UCSD-AML1 (cell line): ENCODE measurements around the gene AFAP1.

Source experiments
- DNase-seq: peaks from one replicate; lab custom pipeline; 2025; ENCODE audit not compliant: unreplicated experiment; lab: John Stamatoyannopoulos, UW

AFAP1 gene

DNA sequence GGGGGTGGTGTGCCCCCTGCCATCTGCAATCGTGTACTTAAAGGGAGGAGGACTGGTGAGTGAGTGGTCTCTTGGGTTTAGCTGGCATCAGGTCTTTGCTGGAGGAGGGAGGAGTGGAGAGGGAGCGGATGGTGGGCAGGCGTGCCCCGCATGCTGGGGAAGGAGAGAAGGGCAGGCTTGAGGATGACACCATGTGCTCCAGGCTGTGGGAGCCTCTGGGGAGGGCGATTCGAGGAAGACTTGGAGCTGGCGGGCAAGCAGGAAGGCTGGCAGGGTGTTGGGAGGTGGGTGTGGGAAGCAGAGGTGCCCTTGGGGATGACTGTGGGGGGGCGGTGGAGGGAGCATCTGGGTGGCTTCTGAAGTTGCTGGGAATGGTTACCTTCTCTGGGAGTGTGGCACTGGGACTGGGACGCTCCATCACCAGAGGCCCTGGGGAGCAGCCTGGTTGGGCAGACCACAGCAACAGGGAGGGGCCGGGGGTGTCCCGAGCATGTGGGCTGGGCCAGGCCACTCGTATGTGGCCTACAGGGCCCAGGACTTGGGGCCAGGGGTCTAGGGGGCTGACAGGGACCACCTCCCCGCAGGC, 30.8 kb upstream of the AFAP1 start:
- no peak for DNase-seq

DNA sequence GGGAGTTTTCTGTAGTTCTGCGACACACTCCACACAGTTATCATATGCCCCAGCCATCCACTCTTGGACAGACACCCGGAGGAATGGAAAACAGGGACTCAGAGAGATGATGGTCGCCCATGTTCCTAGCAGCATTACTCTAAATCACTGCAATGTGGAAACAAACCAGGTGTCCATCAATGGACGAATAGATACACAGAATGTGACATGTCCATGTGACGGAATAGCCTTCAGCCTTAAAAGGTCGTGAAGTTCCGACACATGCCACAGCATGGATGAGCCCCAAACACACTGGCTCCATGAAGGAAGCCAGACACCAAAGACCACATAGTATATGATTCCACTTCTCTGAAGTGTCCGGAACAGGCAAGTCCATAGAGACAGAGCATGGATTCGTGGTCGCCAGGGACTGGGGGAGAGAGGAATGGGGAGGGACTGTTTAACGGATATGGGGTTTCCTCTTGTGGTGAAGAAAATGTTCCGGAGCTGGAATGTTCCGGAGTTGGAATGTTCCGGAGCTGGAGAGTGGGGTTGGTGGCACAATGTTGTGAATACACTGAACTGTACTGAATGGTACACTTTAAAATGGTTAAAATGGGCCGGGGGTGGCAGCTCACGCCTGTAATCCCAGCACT, 28.7 kb upstream of the AFAP1 start:
- DNase-seq = no peak

DNA sequence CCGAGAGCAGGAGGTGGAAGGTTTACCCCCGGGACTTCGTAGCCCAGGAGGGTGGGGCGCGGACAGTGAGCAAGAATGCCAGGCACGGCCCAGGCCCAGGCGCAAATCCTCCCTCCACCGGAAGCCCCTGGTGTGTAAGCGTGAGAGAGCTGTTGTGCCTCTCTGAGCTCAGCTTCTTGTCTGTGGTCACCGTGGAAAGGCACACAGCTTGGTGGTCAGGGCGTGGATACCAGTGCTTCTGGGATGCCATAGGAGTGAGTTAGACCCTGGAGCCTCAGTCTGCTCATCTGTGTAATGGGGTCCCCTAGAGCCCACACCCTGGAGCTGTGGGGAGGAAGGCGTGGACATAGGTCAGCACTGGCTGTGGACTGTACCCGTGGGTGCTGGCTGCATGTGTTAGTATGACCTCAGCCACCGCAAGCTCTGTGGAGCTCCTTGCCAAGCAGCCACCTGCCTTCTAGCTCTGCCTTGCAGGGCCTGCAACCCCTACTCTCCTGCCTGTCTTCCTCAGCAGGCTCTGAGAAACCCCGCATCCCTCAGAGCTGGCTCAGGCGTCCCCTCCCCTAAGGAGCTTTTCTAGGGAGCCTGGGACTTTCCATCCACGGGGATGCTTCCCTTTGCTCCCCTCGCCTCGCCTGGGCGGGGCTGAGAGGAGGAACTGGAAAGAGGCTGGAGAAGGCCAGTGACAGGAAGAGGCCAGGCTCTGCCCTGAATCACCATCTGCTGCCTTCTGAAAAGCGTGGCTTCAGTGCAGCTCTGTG, 28.0 kb upstream of the AFAP1 start:
- peak; percentile 44 for DNase-seq

GRCh38 chr4:7967063-7967440, 27.4 kb upstream of the AFAP1 start:
- DNase-seq = no peak

DNA sequence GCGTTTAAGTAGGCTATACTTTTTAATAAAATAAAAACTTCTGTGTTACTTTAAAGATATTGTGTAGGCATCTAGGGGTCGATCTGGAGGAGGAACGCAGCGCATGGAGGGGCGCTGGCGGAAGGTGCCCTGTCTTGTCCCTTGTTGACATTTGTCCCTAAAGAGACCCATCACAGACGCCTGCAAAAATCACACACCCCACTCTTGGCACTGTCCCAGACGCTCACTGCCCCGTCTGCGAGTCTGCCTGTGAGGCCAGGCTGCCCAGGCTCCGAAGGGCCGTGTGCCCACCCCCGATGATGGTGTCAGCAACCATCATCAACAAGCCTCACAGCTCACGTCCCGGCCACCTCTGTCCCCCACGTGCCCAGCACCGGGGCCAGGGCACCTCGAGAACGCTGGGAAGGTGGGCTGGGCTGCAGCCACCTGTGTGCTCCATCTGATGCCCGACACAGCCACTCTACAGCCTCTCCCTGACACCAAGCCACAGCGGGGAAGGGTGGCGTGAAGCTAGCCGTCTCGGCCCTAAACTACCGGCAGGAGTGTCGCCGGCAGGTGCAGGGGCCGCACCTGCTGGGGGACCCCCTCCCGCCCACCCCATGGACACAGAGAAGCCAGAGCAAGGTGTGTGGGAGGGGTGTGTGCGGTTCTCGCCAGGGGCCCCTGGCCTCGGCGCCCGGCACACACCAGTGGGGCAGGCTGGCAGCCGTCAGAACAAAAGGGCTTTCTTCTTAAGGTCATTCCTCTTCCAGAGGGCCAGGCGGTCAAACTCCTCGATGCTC, 26.8 kb upstream of the AFAP1 start:
- DNase-seq = no peak

GRCh38 chr4:7964890-7965662, 25.4 kb upstream of the AFAP1 start:
- DNase-seq = peak; percentile 61

DNA sequence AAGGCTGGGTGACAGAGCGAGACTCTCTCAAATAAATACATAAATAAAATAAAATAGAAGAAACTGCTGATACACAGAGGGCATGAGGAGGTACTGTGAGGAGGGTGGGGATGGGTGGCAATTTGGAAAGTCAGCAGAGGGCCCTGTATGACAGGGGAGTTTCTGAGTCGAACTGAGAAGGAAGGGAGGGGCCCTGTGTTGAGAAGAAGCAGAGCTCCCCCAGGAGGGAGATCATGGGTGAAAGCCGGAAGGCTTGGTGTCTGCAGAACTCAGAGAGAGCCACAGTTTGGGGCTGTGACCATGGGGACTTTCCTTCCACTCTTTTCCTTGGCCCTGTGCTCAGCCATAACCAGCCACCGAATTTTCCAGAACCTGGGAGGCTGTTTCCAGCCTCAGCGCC, 24.8 kb upstream of the AFAP1 start:
- no peak for DNase-seq

DNA sequence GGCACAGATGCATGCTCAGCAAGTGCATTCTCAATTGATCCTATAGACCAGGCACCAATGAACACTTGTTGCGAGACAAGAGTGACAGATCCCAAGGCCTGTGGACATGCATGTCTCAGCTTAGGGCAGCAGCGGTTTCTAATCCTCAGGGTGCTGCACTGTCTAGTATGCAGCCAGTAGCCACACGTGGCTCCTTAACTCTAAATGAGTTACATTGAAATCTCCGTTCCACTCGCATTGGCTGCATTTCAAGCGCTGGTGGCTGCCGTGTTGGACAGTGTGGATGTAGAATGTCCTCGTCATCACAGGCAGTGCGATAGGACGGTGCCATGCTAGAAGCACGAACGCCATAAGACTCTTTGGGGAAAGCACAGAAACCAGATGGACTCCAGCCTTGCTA, 24.0 kb upstream of the AFAP1 start:
- no peak for DNase-seq

GRCh38 chr4:7962609-7963508, 23.2 kb upstream of the AFAP1 start:
- no peak for DNase-seq

GRCh38 chr4:7960790-7961655, 21.4 kb upstream of the AFAP1 start:
- DNase-seq = no peak

DNA sequence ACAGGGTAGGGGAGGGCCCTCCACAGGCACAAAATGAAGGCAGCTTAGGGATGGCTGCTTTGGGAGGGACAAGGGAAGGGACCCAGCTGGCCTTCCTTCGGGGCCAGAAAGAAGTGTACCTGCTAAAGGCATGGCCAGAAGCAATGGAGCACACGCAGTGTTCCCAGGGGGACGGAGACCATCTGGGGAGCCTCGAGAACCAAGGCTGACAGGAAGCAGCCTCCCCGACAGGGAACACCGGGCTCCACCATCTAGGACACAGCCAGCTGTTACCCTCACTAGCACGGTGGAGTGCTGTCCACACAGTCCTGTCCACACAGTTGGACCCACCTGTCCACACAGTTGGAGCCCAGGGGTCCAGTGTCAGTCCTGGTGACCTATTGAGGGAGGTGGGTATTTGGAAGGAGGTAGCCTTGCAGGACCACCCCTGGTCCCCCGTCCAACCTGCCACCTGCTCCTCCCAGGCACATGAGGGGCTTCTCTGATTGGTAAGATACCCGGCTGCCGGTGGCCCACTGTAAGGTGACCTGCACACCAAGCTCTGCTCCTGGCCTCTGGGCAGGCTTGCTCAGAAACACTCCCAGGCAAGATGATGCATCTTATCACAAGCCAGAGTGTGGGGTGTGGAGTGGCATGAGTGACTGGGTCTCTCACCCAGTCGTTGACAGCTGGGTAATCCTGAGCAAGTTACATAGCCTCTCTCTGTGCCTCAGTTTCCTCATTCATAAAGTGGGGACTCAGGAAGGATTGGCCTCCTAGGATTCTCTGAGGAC, 20.5 kb upstream of the AFAP1 start:
- no peak for DNase-seq

GRCh38 chr4:7959078-7959477, 19.4 kb upstream of the AFAP1 start:
- no peak for DNase-seq

GRCh38 chr4:7956934-7957656, 17.4 kb upstream of the AFAP1 start:
- no peak for DNase-seq

DNA sequence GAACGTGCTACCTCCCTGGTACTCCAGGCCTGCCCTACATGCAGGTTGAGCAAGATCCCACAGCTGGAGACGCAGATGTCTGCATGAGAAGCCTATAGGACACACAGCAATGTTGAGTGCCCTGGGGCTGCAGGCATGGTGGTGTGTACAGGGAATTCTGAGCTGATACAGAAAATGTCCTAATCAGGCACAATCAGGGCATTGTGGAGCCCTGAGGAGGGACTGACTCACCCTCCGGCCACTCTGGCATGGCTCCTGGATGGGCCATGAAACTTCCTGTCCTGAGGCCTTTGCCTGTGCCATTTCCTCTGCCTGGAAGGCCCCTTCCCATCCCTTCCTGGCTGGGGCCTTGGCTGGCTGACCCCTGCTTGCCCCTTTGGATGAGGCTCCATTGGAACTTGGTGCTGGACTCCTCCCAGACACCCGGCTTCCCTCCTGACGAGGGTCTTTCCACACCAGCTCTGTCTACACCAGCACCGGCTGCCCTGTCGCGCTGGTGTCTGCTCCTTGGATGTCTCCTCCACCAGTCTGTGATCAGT, 16.7 kb upstream of the AFAP1 start:
- no peak for DNase-seq

DNA sequence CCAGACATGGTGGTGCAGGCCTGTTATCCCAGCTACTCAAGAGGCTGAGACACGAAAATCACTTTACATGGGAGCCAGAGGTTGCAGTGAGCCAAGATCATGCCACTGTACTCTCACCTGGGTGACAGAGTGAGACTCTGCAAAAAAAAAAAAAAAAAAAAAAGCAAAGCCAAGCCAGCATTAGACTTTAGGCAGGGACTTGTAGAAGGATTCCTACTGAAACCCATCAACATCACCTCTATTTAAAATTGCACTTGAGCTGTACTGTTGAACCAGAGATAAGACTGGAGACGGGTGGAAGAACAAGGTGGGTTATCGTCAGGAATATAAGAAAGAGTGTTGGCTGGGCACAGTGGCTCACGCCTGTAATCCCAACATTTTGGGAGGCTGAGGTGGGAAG, 15.7 kb upstream of the AFAP1 start:
- no peak for DNase-seq

DNA sequence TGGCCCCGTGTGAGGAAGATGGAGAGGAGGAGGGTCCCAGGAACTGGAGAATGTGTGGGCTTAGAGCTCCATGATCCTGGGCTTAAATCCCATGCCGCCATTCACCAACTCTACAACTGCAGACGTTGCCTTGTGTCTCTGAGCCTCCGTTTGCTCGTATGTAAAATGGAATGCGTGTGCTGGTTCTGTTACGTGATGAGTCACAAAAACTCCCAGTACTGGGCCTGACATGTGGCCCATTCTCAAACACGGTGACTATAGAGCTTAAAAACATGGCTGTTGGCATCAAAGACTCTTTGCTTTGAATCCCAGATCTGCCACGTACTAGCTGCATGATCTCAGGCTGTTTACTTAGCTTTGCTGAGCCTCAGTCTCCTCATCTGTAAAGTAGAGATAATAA, 13.0 kb upstream of the AFAP1 start:
- no peak for DNase-seq

DNA sequence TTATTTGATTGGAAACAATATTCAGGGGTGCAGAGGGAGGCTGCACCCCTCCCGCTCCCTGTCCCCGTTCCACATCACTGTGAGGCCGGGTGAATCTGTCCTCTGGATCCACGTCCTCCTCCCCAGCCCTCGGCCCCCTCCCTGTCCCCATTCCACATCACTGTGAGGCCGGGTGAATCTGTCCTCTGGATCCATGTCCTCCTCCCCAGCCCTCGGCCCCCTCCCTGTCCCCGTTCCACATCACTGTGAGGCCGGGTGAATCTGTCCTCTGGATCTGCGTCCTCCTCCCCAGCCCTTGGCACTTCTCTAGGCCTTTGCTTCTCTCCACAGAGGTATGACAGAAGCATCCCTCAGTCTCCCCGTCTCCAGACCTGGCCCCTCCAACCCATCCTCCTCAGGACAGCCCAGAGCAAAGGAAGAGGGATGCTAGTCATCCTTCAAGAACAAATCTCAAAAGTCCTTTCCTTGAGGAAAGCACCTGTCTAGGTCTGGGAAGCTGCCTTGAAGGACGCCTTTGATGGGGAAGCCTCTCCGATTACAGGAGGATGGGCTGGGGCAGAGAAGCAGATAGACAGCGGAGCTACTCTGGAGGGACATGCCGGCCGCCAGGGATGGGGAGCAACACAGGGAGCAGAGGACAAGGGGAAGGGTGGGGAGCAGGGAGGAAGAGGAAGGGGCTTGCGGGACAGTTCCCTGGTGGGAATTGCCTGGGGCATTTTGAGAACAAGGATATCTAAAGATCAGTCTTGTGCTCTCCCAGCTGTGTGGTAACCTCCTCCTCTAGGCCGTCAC, 10.8 kb upstream of the AFAP1 start:
- DNase-seq = no peak
